GM18868 (cell line): ENCODE measurements around the gene PAOX.
"Not testable (repeated sequence)": the region's sequence is repeated elsewhere in the genome, so short reads cannot be mapped to it uniquely, and the experiment has no call there.

Experiments
- ATAC-seq: cut with Tn5 transposase; IDR thresholded peaks from one replicate; pipeline ENCODE4 v1.9.1; 2021; ENCODE audit warnings: mild to moderate bottlenecking, moderate library complexity; ENCODE audit not compliant: unreplicated experiment

PAOX gene

GRCh38 chr10:133431888-133432613 lies 53.0 kb downstream of the PAOX start:
- ATAC-seq, result not testable (repeated sequence)

GRCh38 chr10:133432789-133433188 lies 53.7 kb downstream of the PAOX start:
- ATAC-seq, result not testable (repeated sequence)

GRCh38 chr10:133438711-133439273 lies 59.7 kb downstream of the PAOX start:
- no peak for ATAC-seq

GRCh38 chr10:133439517-133440461 lies 60.7 kb downstream of the PAOX start:
- no peak for ATAC-seq

DNA sequence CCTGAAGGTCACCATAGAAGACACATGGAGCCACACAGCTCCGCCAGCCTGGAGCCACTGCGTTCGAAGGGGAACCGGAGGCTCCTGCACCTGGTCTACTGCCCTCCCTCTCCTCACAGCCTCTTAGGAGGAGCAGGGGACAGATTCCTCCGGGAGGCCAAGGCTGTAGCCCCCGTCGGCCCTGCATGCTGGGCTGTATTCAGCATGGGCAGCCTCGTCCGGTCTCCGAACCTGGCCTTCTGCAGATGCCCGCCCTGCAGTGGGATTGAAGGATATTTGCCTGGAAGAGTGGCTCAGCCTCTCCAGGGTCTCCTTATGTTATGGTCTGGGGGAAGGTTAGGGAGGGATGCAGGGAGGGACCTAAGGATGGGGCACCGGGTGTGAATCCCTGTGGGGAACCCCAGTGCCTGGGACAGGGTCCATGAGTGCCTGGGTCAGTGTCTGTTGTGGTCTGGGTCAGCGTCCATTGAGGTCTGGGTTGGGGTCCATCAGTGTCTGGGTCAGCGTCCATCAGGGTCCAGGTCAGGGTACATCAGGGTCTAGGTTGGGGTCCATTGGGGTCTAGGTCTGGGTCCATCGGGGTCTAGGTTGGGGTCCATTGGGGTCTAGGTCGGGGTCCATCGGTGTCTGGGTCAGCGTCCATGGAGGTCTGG lies 61.7 kb downstream of the PAOX start:
- ATAC-seq, result no peak
